GM19035 (cell line): Measurements from ENCODE around the gene KCP.
A peak's percentile ranks its signal among the peaks of the same experiment; 100 is the strongest.

Experiments used
- ATAC-seq: cut with Tn5 transposase; IDR thresholded peaks from one replicate; pipeline ENCODE4 v1.9.1; 2021; ENCODE audit not compliant: unreplicated experiment

The KCP gene

GRCh38 chr7:128908750-128909624 lies 1.5 kb downstream of the KCP start:
- ATAC-seq: no peak

DNA sequence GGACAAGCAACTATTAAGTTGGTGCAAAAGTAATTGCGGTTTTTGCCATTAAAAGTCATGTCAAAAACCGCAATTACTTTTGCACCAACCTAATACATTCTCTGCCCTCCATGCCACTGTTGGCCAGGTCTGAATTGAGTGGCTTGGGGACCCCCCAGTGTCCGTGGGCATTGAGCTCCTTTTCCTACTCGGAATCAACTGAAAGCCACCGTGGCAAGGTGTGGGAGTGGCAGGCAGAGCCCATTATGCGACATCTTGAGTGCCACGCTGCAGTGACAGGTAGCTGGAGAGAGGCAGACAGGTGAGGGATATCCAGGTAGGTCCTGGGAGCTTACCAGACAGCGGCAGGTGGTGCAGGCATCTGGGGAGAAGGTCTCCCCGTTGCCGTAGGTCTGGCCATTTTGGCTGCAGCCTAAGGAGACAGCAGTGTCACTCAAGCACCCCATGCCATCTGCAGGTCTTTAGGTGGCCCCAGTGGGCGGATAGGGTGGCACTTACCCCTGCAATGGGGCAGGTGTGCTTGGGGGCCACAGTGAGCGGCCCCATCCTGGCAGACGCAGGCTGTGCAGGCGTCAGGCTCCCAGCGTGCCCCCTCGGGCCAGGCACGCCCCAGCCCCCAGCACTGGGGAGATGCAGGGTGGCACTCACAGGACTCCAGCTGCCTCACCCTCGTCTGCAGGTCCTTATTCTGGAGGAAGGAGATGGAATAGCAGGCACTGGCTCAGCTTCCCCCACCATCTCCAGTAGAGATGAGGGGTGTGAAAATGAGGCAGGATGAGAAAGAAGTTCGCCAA lies 3.5 kb downstream of the KCP start:
- ATAC-seq: no peak

DNA sequence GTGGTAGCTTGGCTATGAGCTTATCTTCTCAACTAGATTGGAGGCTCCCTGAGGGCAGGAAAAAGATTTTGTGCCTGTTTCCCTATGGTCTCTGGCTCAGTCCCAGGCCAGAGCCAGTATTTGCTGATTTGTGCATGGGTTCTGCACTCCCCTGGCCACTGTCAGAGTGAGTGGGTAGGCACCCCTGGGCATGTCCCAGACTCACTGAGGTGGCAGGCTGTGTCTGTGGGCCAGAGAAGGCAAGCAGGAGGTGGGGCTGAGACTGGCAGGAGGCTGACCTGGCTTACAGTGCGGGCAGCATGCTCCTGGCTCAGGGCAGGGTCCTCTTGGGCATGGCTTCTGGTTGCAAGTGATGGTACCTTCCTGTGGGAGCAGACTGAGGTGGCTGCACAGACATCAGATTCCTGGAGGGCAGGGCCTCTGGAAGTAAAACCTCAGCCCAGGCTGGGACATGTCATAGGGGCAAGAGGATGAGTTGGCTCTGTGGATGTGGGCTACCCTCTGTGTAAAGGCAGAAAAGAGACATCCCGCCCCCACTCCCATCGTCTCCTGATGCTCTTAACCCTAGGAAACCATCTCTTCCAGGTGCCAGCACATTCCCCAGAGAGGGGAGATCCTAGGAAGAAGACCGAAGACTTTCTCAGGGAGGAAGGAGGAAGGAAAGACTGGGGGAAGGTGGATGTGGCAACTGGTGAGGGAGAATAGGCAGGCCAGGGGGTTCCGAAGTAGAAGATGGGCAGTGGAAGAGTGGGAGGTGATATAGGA lies 4.3 kb downstream of the KCP start:
- no peak for ATAC-seq

DNA sequence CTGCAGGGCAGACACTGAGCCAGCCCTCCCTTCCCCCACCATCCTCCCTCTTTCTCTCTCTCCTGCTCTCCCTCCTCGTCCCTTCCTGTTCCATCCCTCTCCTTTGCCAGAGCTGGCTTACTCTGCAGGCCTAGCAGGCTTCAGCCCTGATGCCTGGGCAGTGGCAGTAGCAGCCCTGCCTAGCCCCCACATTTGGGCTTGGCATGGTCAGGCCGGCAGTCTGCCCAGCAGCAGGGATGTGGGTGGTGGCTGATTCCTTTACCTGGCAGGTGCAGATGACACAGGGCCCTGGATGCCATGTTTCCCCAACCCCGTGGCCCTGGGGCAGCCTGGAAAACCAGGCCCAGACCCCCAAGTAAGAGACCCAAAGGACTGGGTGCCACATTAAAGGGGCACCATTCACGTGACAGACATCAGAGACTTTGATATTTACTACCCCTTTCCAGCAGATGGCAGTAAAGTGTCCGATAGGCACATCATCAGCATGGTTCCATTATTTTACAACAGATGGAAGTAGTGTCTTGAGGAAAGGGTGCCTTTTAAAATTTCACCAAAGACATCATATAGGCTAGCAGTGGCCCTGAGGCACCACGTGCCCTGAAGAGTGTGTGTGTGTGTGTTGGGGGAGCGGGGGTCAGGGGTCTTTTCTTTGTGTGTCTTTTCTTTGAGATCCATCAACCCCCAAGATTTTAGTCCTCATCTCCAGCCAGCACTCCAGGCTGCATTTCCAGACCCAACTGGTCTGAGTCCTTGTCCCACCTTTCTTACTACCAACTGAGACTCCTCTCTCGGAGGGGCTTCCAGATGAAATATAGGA lies 5.9 kb downstream of the KCP start:
- peak; percentile 60 for ATAC-seq

GRCh38 chr7:128903621-128904361 lies 6.7 kb downstream of the KCP start:
- ATAC-seq: no peak

DNA sequence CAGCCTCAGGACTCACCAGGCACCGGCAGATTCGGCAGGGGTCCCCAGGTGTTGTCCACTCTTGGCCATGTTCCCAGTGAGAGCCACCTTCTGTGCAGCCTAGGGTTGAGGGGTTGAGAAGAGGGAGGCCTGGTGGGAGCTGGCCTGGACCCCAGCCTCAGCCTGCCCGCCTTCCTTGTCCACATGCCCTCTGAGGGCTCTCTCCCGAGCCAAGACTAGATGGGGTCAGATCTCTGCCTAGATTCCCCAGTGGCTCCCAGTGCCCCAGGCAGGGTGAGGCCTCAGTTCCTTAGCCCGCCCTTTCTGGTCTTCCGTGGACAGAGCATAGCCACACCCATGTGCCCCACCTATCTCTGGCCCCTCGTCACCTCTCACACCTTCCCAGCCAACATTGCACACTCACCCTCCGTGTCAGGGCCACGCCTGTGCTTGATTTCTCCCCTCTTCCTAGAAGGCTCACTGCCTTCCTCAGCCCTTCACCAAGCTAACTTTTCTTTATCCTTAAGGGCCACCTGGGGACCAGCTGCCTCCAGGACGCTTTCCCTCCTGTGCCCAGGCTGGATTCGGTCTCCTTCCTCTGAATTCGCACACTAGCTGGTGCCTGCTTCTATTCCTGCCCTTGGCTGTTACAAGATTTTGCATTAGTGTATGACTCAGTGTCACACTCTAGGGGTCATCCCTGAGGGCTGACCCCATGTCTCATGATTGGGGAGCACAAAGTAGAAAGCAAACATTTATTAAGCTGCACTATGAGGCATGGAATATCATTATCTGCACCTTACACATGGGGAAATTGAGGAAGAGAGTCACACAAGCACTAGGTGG lies 7.5 kb downstream of the KCP start:
- ATAC-seq: no peak

DNA sequence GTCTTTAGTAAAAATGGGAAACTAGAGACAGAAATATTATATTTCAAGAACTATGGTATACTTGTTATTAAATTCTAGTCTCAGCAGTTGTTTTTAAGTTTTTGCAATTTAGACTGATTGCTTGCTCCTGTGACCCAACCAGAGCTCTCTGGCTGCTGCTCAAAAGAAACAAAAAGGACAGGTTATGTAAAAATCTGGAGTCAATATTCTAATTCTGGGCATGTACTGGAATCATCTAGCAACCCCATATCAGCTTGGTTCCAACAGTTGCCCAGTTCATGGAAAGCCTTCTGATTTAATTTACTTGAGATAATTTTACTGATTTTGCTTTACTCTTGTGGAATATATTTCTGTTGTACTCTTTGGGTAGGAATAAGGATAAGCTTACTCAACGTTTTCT lies 10.3 kb downstream of the KCP start:
- no peak for ATAC-seq

- no peak for ATAC-seq
These were observed 11.1 kb downstream of the KCP start for GRCh38 chr7:128899392-128899791.

DNA sequence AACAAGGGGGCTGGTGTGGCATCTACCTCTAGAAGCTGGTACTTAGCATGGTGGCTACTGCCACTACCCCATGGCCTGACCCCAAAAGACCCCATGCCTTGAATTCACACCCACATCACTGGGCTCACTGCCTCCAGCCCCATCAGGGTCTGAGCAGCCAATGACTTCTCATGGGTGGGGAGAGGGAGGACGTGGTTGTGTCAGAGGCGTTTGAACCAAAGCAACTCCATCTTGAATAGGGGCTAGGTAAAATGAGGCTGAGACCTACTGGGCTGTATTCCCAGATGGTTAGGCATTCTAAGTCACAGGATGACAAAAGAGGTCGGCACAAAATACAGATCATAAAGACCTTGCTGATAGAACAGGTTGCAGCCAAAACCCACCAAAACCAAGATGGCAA lies 15.2 kb downstream of the KCP start:
- no peak for ATAC-seq

GRCh38 chr7:128894101-128894440 lies 16.4 kb downstream of the KCP start:
- ATAC-seq: no peak

DNA sequence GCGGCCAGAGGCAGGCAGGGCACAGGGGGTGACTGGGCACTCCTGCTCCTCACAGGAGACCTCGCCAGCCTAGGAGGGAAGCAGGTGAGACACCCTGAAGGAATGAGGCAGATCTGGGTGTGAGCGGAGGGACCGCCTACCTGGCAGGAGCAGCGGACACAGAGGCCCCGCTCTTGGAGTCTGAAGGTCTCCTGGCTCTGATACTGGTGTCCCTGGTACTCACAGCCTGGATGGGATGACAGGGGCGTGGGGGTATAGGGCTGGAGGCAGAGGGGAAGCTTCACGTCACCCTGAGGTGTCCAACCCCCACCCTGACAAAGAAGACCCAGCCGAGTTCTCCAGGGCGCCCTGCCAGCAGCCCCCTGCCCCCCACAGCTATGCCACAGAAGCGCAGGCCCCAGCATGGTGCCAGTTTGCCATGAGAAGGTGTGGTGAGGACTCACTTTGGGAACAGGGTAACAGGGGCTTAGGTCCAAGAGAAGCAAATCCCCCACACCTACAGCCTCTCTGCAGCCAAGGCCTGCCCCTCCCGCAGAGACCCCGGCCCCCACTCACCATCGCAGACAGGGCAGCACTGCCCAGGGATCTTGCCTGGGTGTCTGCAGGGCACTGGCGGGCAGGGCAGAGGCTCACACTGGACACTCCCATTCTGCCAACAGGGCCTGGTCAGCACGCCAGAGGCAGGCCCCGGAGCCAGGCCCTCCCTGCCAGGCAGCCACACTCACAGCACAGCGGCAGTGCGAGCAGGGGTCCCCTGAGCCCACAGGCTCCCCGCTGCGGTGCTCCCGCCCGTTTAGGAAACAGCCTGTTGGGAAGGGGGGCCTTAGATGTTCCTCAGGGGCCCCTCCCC lies 17.0 kb downstream of the KCP start:
- ATAC-seq: no peak

- ATAC-seq: no peak
These were observed 17.8 kb downstream of the KCP start for GRCh38 chr7:128892521-128893250.

- ATAC-seq: no peak
These were observed 18.6 kb downstream of the KCP start for GRCh38 chr7:128891942-128892269.

- ATAC-seq: no peak
These were observed 19.2 kb downstream of the KCP start for GRCh38 chr7:128891110-128891941.

GRCh38 chr7:128890306-128891109 lies 20.0 kb downstream of the KCP start:
- no peak for ATAC-seq

DNA sequence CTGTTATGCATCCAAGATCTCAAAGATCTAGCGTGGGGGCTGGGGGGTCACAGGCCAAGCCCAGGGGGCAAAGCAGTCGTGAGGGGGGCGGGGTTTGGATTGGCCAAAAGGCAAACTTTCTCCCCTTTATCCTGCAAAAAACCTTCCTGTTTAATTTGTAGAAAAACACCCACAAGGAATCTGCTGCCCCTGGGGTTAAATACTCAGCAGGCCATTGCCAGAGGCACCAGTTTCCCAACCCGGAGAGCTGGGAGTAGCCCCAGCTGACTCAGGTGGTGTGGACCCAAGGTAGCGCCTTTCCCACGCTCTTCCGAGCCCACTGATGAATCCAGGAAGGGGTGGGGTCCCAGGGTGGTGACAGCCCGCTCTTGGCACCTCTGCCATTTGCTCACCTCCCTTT lies 21.4 kb downstream of the KCP start:
- ATAC-seq: no peak
